ENCODE measurements around the gene ITGB1. TPM values are rescaled to one million over a fixed set of nuclear protein-coding genes. Genes with fewer than 3 reads are reported as not detected.

The ITGB1 gene
- total and polyA plus RNA-seq, 9 of the 15 experiments (the other 6 are each of a cell fraction or from before 2014, with no cell fraction given) = 40.2 to 194 (median 155) TPM

DNA sequence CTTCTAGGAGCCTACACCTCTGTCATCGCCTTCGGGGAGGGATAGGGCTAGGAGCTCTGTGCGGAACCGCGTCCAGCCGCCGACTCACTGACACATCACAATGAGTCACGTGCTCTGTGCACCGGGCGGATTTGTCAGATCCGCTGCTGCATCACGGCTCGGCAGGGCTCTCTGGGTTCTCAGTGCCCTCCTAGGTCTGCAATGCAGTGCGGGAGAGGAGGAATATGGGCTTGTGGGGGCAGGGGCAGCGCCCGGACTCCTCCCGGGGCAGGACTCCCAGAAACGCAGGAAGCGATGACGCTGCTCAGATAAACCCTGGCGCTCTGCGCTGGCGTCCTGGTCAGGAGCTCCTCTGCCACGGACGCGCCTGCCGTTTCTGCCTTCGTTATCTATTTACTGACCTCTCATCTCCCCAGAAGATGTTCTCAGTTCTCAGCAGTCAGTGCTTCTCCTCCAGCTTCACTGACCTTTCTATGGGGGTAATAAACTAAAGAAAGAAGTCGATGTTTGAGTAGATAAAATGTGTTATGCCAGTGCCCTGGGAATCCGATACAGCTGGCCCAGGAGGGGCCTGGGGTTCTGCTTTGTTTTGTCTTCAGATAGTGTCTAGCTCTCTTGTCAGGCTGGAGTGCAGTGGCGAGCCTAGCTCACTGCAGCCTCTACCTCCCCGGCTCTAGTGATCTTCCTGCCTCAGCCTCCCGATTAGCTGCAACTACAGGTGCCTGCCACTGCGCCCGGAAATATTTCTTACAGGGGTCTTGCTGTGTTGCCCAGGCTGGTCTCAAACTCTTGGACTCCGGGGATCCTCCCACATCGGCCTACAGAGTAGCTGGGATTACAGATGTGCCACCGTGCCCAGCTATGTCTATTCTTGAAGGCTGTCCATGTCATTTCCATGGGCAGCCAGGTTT, 22.8 kb upstream of the ITGB1 start (continued):
- TF ChIP-seq, protein P1, sequence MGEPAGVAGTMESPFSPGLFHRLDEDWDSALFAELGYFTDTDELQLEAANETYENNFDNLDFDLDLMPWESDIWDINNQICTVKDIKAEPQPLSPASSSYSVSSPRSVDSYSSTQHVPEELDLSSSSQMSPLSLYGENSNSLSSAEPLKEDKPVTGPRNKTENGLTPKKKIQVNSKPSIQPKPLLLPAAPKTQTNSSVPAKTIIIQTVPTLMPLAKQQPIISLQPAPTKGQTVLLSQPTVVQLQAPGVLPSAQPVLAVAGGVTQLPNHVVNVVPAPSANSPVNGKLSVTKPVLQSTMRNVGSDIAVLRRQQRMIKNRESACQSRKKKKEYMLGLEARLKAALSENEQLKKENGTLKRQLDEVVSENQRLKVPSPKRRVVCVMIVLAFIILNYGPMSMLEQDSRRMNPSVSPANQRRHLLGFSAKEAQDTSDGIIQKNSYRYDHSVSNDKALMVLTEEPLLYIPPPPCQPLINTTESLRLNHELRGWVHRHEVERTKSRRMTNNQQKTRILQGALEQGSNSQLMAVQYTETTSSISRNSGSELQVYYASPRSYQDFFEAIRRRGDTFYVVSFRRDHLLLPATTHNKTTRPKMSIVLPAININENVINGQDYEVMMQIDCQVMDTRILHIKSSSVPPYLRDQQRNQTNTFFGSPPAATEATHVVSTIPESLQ (CRISPR knock-in tag; IDR thresholded peaks at IDR 0.05) = no peak
- TF ChIP-seq SNIP1 (IDR thresholded peaks at IDR 0.05; ENCODE audit: low read depth) = no peak; the same call in 1 of the 2 replicates
- TF ChIP-seq, protein P2, sequence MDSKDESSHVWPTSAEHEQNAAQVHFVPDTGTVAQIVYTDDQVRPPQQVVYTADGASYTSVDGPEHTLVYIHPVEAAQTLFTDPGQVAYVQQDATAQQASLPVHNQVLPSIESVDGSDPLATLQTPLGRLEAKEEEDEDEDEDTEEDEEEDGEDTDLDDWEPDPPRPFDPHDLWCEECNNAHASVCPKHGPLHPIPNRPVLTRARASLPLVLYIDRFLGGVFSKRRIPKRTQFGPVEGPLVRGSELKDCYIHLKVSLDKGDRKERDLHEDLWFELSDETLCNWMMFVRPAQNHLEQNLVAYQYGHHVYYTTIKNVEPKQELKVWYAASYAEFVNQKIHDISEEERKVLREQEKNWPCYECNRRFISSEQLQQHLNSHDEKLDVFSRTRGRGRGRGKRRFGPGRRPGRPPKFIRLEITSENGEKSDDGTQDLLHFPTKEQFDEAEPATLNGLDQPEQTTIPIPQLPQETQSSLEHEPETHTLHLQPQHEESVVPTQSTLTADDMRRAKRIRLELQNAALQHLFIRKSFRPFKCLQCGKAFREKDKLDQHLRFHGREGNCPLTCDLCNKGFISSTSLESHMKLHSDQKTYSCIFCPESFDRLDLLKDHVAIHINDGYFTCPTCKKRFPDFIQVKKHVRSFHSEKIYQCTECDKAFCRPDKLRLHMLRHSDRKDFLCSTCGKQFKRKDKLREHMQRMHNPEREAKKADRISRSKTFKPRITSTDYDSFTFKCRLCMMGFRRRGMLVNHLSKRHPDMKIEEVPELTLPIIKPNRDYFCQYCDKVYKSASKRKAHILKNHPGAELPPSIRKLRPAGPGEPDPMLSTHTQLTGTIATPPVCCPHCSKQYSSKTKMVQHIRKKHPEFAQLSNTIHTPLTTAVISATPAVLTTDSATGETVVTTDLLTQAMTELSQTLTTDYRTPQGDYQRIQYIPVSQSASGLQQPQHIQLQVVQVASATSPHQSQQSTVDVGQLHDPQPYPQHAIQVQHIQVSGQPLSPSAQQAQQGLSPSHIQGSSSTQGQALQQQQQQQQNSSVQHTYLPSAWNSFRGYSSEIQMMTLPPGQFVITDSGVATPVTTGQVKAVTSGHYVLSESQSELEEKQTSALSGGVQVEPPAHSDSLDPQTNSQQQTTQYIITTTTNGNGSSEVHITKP (IDR thresholded peaks at IDR 0.05; ENCODE audit: partially characterized antibody) = no peak
- TF ChIP-seq KLF10 (CRISPR knock-in tag; IDR thresholded peaks at IDR 0.05) = no peak
- no peak for TF ChIP-seq SAFB (IDR thresholded peaks at IDR 0.05; ENCODE audit: borderline replicate concordance, low read depth, low read length)
- TF ChIP-seq, protein P3, sequence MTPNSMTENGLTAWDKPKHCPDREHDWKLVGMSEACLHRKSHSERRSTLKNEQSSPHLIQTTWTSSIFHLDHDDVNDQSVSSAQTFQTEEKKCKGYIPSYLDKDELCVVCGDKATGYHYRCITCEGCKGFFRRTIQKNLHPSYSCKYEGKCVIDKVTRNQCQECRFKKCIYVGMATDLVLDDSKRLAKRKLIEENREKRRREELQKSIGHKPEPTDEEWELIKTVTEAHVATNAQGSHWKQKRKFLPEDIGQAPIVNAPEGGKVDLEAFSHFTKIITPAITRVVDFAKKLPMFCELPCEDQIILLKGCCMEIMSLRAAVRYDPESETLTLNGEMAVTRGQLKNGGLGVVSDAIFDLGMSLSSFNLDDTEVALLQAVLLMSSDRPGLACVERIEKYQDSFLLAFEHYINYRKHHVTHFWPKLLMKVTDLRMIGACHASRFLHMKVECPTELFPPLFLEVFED (CRISPR knock-in tag; conservative IDR thresholded peaks at IDR 0.05) = 0 out of 2 replicates have a peak, but pooled peaks have one; percentile 28
- no peak for TF ChIP-seq DMBX1 (CRISPR knock-in tag; IDR thresholded peaks at IDR 0.05; ENCODE audit: borderline replicate concordance)
- TF ChIP-seq NFE2 (IDR thresholded peaks at IDR 0.05; ENCODE audit: low read depth) = peak; percentile 68
- TF ChIP-seq ZNF584 (CRISPR knock-in tag; IDR thresholded peaks at IDR 0.05; ENCODE audit: low read depth) = 0 out of 2 replicates have a peak, but pooled peaks have one; percentile 65
- peak; percentile 1 to 8; a peak in 1 of 4 replicates for TF ChIP-seq RAD21 (CRISPR knock-in tag; conservative IDR thresholded peaks at IDR 0.05 in 1 of 2, IDR thresholded peaks at IDR 0.05 in 1 of 2)
- no peak for TF ChIP-seq ZNF282 (CRISPR knock-in tag; IDR thresholded peaks at IDR 0.05)
- TF ChIP-seq, protein P4, sequence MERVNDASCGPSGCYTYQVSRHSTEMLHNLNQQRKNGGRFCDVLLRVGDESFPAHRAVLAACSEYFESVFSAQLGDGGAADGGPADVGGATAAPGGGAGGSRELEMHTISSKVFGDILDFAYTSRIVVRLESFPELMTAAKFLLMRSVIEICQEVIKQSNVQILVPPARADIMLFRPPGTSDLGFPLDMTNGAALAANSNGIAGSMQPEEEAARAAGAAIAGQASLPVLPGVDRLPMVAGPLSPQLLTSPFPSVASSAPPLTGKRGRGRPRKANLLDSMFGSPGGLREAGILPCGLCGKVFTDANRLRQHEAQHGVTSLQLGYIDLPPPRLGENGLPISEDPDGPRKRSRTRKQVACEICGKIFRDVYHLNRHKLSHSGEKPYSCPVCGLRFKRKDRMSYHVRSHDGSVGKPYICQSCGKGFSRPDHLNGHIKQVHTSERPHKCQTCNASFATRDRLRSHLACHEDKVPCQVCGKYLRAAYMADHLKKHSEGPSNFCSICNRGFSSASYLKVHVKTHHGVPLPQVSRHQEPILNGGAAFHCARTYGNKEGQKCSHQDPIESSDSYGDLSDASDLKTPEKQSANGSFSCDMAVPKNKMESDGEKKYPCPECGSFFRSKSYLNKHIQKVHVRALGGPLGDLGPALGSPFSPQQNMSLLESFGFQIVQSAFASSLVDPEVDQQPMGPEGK (CRISPR knock-in tag; IDR thresholded peaks at IDR 0.05; ENCODE audit: borderline replicate concordance) = no peak
- peak; percentile 95 for TF ChIP-seq HDAC2 (IDR thresholded peaks at IDR 0.05)
- TF ChIP-seq ZNF23 (CRISPR knock-in tag; IDR thresholded peaks at IDR 0.05) = no peak
- 0 out of 4 replicates have a peak, but pooled peaks of 1 of the 2 experiments have one; percentile 7 for TF ChIP-seq TBL1XR1 (IDR thresholded peaks at IDR 0.05; ENCODE audit: low read length in 2 of 2)
- peak; percentile 91 for TF ChIP-seq MTA3 (IDR thresholded peaks at IDR 0.05; ENCODE audit: borderline replicate concordance)
- TF ChIP-seq MIER1 (IDR thresholded peaks at IDR 0.05; ENCODE audit: low read depth) = no peak
- peak; percentile 88 for TF ChIP-seq CREM (IDR thresholded peaks at IDR 0.05; ENCODE audit: low read depth)
